Measurements from ENCODE around the gene UXS1.

DNA sequence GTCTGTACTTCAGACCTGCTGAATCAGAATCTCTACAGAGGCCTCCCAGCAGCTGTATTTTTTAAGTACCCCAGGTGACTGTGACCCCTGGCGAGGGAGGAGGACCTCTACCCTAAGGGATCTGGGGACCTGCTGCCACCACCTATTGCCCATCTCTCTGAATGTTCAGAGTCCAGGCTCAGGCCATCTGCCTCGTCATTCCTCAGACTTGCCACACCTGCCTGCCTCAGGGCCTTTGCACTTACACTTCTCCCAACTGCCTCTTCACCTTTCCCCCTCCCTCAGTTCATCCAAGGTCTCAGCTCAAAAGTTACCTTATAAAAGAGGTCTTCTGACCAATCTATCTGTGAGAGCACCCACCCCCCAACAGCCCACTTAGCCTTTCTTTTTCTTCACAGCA lies 21.5 kb downstream of the UXS1 start:
- TF ChIP-seq, protein P1, sequence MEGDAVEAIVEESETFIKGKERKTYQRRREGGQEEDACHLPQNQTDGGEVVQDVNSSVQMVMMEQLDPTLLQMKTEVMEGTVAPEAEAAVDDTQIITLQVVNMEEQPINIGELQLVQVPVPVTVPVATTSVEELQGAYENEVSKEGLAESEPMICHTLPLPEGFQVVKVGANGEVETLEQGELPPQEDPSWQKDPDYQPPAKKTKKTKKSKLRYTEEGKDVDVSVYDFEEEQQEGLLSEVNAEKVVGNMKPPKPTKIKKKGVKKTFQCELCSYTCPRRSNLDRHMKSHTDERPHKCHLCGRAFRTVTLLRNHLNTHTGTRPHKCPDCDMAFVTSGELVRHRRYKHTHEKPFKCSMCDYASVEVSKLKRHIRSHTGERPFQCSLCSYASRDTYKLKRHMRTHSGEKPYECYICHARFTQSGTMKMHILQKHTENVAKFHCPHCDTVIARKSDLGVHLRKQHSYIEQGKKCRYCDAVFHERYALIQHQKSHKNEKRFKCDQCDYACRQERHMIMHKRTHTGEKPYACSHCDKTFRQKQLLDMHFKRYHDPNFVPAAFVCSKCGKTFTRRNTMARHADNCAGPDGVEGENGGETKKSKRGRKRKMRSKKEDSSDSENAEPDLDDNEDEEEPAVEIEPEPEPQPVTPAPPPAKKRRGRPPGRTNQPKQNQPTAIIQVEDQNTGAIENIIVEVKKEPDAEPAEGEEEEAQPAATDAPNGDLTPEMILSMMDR (IDR thresholded peaks at IDR 0.05), result no peak
- TF ChIP-seq POLR2A (IDR thresholded peaks at IDR 0.05), result no peak
